Fibroblast of skin of scalp (primary cell): ENCODE data around the gene XBP1.
"Not testable (repeated sequence)": the region's sequence is repeated elsewhere in the genome, so short reads cannot be mapped to it uniquely, and the experiment has no call there.

Experiments
- DNase-seq: peaks from one replicate; pipeline ENCODE4 v3.0.0-alpha.2; 2013

XBP1 gene

GRCh38 chr22:28791841-28792490 lies 8.4 kb downstream of the XBP1 start:
- no peak for DNase-seq

- DNase-seq, result no peak
Measured at GRCh38 chr22:28791124-28791523, 9.2 kb downstream of the XBP1 start.

GRCh38 chr22:28788601-28789000 lies 11.8 kb downstream of the XBP1 start:
- no peak for DNase-seq

GRCh38 chr22:28783786-28784671 lies 16.3 kb downstream of the XBP1 start:
- no peak for DNase-seq

GRCh38 chr22:28780296-28780695 lies 20.1 kb downstream of the XBP1 start:
- DNase-seq, result no peak

GRCh38 chr22:28779833-28780232 lies 20.5 kb downstream of the XBP1 start:
- no peak for DNase-seq

- no peak for DNase-seq
Measured at GRCh38 chr22:28774378-28774777, 26.0 kb downstream of the XBP1 start.

- DNase-seq, result no peak
Measured at GRCh38 chr22:28773461-28773867, 26.9 kb downstream of the XBP1 start.

GRCh38 chr22:28772633-28773460 lies 27.5 kb downstream of the XBP1 start, which contains the start of gene CCDC117:
Gene CCDC117 (plus strand): TSS chr22:28772695. CDS start chr22:28772850, 155 bp downstream.
- DNase-seq, result peak; percentile 97

- no peak for DNase-seq
Measured at GRCh38 chr22:28771195-28771791, 29.1 kb downstream of the XBP1 start.

GRCh38 chr22:28769394-28770085 lies 30.8 kb downstream of the XBP1 start:
- DNase-seq, result no peak

GRCh38 chr22:28768701-28769393 lies 31.5 kb downstream of the XBP1 start:
- DNase-seq, result no peak

- DNase-seq, result no peak
Measured at GRCh38 chr22:28766628-28767027, 33.7 kb downstream of the XBP1 start.

- DNase-seq, result not testable (repeated sequence)
Measured at GRCh38 chr22:28762000-28762399, 38.4 kb downstream of the XBP1 start.

GRCh38 chr22:28761449-28761755 lies 39.0 kb downstream of the XBP1 start:
- DNase-seq, result no peak

- DNase-seq, result no peak
Measured at GRCh38 chr22:28759861-28760560, 40.4 kb downstream of the XBP1 start.

- DNase-seq, result not testable (repeated sequence)
Measured at GRCh38 chr22:28754512-28754911, 45.9 kb downstream of the XBP1 start.

GRCh38 chr22:28750471-28750881 lies 49.9 kb downstream of the XBP1 start:
- peak; percentile 85 for DNase-seq
